HUES48 (cell line): ENCODE data around the gene NAALAD2.
"Not testable (repeated sequence)": the region's sequence is repeated elsewhere in the genome, so short reads cannot be mapped to it uniquely, and the experiment has no call there.

Source experiments
- H3K27ac ChIP-seq: one replicate; pipeline ENCODE4 v1.7.0; 2013; ENCODE audit warnings: low read depth, low read length, inconsistent platforms
- H3K27me3 ChIP-seq: 2 replicates; pipeline ENCODE4 v1.6.1; 2013; ENCODE audit warnings: mild to moderate bottlenecking, low read length; ENCODE audit not compliant: control insufficient read depth, insufficient read depth
- H3K36me3 ChIP-seq: 2 replicates; pipeline ENCODE4 v1.6.1; 2013; ENCODE audit warnings: low read length; ENCODE audit not compliant: control insufficient read depth, insufficient read depth
- H3K4me1 ChIP-seq: 2 replicates; pipeline ENCODE4 v1.6.1; 2013; ENCODE audit warnings: mild to moderate bottlenecking, low read length; ENCODE audit not compliant: control insufficient read depth, insufficient read depth
- H3K4me3 ChIP-seq: 2 replicates; pipeline ENCODE4 v1.5.1; 2013; ENCODE audit warnings: mild to moderate bottlenecking, low read depth, low read length
- H3K9ac ChIP-seq: 2 replicates; pipeline ENCODE4 v1.6.1; 2013; ENCODE audit warnings: mild to moderate bottlenecking, low read depth, low read length, moderate library complexity
- H3K9me3 ChIP-seq: 2 replicates; pipeline ENCODE4 v1.6.1; 2013; ENCODE audit warnings: low read length; ENCODE audit not compliant: control insufficient read depth, insufficient read depth

NAALAD2 gene

GRCh38 chr11:90135016-90135415 lies 553 bp downstream of the NAALAD2 start:
- peak overlapping the region; percentile 63; the same call in 1 of the 2 replicates for H3K9ac ChIP-seq
- H3K27ac ChIP-seq = peak overlapping the region; percentile 86

GRCh38 chr11:90148900-90149299 lies 14.4 kb downstream of the NAALAD2 start:
- peaks cover 27% of the 10 kb centered on the region for H3K36me3 ChIP-seq
- no peak overlapping the region for H3K27ac ChIP-seq
- H3K4me1 ChIP-seq = no peaks in the 10 kb centered on the region
- H3K4me3 ChIP-seq = no peak overlapping the region
- no peak overlapping the region for H3K9ac ChIP-seq
- no peaks in the 10 kb centered on the region for H3K9me3 ChIP-seq
- no peaks in the 10 kb centered on the region for H3K27me3 ChIP-seq

More at GRCh38 chr11:90135016-90135415, 553 bp downstream of the NAALAD2 start:
- Histone ChIP-seq H3K4me1 (peaks cover 42% of the 10 kb centered on the region), H3K4me3 (peak overlapping the region; percentile 77), H3K9me3 (no peaks in the 10 kb centered on the region), H3K36me3 (peaks cover 3% of the 10 kb centered on the region; the same call in 1 of the 2 replicates), H3K27me3 (no peaks in the 10 kb centered on the region)

- H3K27ac ChIP-seq, H3K9me3 ChIP-seq, H3K27me3 ChIP-seq, H3K9ac ChIP-seq, H3K4me1 ChIP-seq, H3K4me3 ChIP-seq: not testable (repeated sequence)
- H3K36me3 ChIP-seq = peaks cover 16% of the 10 kb centered on the region; the same call in 1 of the 2 replicates
These were observed 32.6 kb downstream of the NAALAD2 start for GRCh38 chr11:90166982-90167573.

- H3K9ac ChIP-seq, H3K27me3 ChIP-seq, H3K27ac ChIP-seq, H3K4me3 ChIP-seq, H3K4me1 ChIP-seq, H3K9me3 ChIP-seq: not testable (repeated sequence)
- peaks cover 16% of the 10 kb centered on the region; the same call in 1 of the 2 replicates for H3K36me3 ChIP-seq
These were observed 33.2 kb downstream of the NAALAD2 start for GRCh38 chr11:90167704-90168103.

GRCh38 chr11:90168571-90168970 lies 34.1 kb downstream of the NAALAD2 start:
- H3K27ac ChIP-seq = no peak overlapping the region
- no peaks in the 10 kb centered on the region for H3K4me1 ChIP-seq
- no peak overlapping the region for H3K4me3 ChIP-seq
- no peaks in the 10 kb centered on the region for H3K9me3 ChIP-seq
- peaks cover 10% of the 10 kb centered on the region; the same call in 1 of the 2 replicates for H3K36me3 ChIP-seq
- H3K27me3 ChIP-seq = no peaks in the 10 kb centered on the region
- H3K9ac ChIP-seq = no peak overlapping the region

- Histone ChIP-seq H3K27ac (no peak overlapping the region), H3K36me3 (peaks cover 10% of the 10 kb centered on the region; the same call in 1 of the 2 replicates), H3K27me3 (no peaks in the 10 kb centered on the region), H3K4me1 (no peaks in the 10 kb centered on the region), H3K9me3 (no peaks in the 10 kb centered on the region), H3K9ac (no peak overlapping the region), H3K4me3 (no peak overlapping the region)
These were observed 36.9 kb downstream of the NAALAD2 start for GRCh38 chr11:90171359-90171758.

GRCh38 chr11:90176069-90176468 lies 41.6 kb downstream of the NAALAD2 start:
- Histone ChIP-seq H3K36me3 (peaks cover 17% of the 10 kb centered on the region; the same call in 1 of the 2 replicates), H3K9ac (no peak overlapping the region), H3K4me3 (no peak overlapping the region), H3K27me3 (no peaks in the 10 kb centered on the region), H3K27ac (no peak overlapping the region), H3K9me3 (no peaks in the 10 kb centered on the region), H3K4me1 (no peaks in the 10 kb centered on the region)

GRCh38 chr11:90178751-90179150 lies 44.3 kb downstream of the NAALAD2 start:
- Histone ChIP-seq H3K4me3 (no peak overlapping the region), H3K36me3 (peaks cover 23% of the 10 kb centered on the region; the same call in 1 of the 2 replicates), H3K9me3 (no peaks in the 10 kb centered on the region), H3K27me3 (no peaks in the 10 kb centered on the region), H3K4me1 (no peaks in the 10 kb centered on the region), H3K9ac (no peak overlapping the region), H3K27ac (no peak overlapping the region)

GRCh38 chr11:90179923-90180322 lies 45.5 kb downstream of the NAALAD2 start:
- Histone ChIP-seq H3K27ac (no peak overlapping the region), H3K4me3 (no peak overlapping the region), H3K4me1 (no peaks in the 10 kb centered on the region), H3K36me3 (peaks cover 23% of the 10 kb centered on the region; the same call in 1 of the 2 replicates), H3K9ac (no peak overlapping the region), H3K27me3 (no peaks in the 10 kb centered on the region), H3K9me3 (no peaks in the 10 kb centered on the region)

- H3K27me3 ChIP-seq = no peaks in the 10 kb centered on the region
- no peak overlapping the region for H3K27ac ChIP-seq
- no peaks in the 10 kb centered on the region for H3K9me3 ChIP-seq
- H3K9ac ChIP-seq = no peak overlapping the region
- H3K4me3 ChIP-seq = no peak overlapping the region
- H3K4me1 ChIP-seq = peaks cover 3% of the 10 kb centered on the region; the same call in 1 of the 2 replicates
- H3K36me3 ChIP-seq = peaks cover 4% of the 10 kb centered on the region; the same call in 1 of the 2 replicates
These were observed 53.4 kb downstream of the NAALAD2 start for GRCh38 chr11:90187839-90188238.

- Histone ChIP-seq H3K9ac (no peak overlapping the region), H3K36me3 (peaks cover 4% of the 10 kb centered on the region; the same call in 1 of the 2 replicates), H3K9me3 (no peaks in the 10 kb centered on the region), H3K27me3 (no peaks in the 10 kb centered on the region), H3K4me1 (peaks cover 3% of the 10 kb centered on the region; the same call in 1 of the 2 replicates), H3K27ac (peak overlapping the region; percentile 37), H3K4me3 (no peak overlapping the region)
These were observed 54.5 kb downstream of the NAALAD2 start for GRCh38 chr11:90189011-90189410.
